Stimulated activated naive CD8-positive, alpha-beta T cell treated with anti-CD3 and anti-CD28 coated beads, Interleukin-15, Interleukin-2, amounts not matched to agents 100 U/mL and 50 U/mL, for 24 hours (primary cell): ENCODE results near the gene NRBF2.
"Not testable (repeated sequence)": the region's sequence is repeated elsewhere in the genome, so short reads cannot be mapped to it uniquely, and the experiment has no call there.

ENCODE experiments used
- ATAC-seq: fragments of 150-1000 bp; cut with Tn5 transposase; one replicate; pipeline ENCODE4 v1.10.0; 2021
- DNase-seq: peaks from one replicate; pipeline ENCODE4 v3.0.0; 2021

NRBF2 gene

DNA sequence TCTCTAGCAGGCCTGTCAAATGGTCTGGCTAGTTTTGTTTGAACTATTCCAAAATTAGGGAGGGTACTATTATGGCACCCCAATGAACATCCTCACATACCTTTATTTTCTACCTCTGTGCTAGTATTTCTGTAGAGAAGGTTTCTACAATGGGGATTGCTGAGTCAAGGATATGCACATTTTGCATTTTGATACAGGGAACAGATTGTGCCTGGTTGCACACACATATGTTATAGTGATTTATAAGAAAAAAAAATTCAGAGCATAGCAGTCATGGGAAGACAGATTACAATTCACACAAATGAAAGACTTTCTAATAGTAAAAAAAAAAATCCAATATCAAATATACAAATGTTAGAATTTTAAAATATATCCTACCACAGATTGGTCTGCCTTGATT lies 14.1 kb upstream of the NRBF2 start:
- ATAC-seq (no peak), DNase-seq (no peak)

- no peak for DNase-seq
Measured at GRCh38 chr10:63120554-63120953, 12.6 kb upstream of the NRBF2 start.

GRCh38 chr10:63123727-63124362 lies 9.3 kb upstream of the NRBF2 start:
- DNase-seq, result no peak
- no peak for ATAC-seq

More at GRCh38 chr10:63120554-63120953, 12.6 kb upstream of the NRBF2 start:
- no peak for ATAC-seq

- ATAC-seq, result no peak
Measured at GRCh38 chr10:63125459-63125858, 7.7 kb upstream of the NRBF2 start.

DNA sequence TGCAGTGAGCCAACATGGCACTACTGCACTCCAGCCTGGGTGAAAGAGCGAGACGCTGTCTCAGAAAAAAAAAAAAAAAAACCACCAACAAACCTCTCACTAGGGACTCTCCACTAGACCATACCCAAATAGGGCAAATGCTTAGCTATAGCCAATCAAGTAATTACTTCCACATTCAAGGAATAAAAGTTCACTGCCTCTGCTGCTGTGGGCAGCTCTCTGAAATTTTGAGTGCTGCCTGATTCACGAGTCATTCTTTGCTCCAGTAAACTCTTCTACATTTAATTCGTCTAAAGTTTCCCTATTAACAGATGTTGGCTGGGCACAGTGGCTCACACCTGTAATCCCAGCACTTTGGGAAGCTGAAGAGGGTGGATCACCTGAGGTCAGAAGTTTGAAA lies 4.7 kb upstream of the NRBF2 start:
- ATAC-seq, result no peak
- DNase-seq, result no peak

More at GRCh38 chr10:63125459-63125858, 7.7 kb upstream of the NRBF2 start:
- no peak for DNase-seq

DNA sequence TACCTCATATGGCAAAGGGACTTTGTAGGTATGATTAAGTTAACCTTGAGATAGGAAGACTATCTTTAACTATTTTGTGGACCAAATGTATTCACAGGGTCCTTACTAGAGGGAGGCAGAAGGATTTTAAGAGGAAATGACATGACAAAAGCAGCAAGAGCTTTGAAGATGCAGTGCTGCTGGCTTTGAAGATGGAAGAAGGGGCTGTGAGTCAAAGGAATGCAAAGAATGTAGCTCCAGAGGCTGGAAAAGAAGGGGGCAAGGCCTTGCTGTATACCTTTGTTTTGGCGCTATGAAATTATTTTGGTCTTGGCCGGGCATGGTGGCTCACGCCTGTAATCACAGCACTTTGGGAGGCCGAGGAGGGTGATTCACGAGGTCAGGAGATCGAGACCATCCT lies 3.2 kb upstream of the NRBF2 start:
- no peak for ATAC-seq
- DNase-seq, result no peak

- DNase-seq, result no peak
- no peak for ATAC-seq
Measured at GRCh38 chr10:63132651-63133055, 475 bp upstream of the NRBF2 start.

GRCh38 chr10:63133821-63134557 lies 861 bp downstream of the NRBF2 start:
- DNase-seq (no peak), ATAC-seq (no peak)

DNA sequence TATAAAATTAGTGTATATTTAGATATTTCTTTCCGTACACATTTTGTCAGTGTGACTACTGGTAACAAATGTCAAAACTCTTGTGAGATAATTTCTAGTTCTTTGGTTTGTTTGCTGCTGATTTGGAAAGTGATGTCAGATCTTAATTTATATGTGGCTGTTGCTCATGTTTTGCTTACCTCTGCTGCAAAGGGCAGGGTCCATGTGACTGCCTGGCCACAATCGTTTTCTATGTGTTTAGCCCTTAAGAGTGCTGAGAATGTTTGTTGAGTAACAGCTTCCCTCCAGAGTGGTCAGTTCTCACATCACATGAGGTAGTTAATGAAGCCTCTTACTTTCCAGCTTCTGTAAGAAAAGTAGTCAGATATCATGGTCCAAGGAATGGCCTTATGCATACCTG lies 4.2 kb downstream of the NRBF2 start:
- no peak for ATAC-seq

GRCh38 chr10:63140077-63140476 lies 6.9 kb downstream of the NRBF2 start:
- DNase-seq, result no peak
- ATAC-seq, result no peak

More for the DNA sequence above, 4.2 kb downstream of the NRBF2 start:
- DNase-seq, result no peak

- DNase-seq (no peak), ATAC-seq (no peak)
Measured at GRCh38 chr10:63142136-63142535, 9.0 kb downstream of the NRBF2 start.

DNA sequence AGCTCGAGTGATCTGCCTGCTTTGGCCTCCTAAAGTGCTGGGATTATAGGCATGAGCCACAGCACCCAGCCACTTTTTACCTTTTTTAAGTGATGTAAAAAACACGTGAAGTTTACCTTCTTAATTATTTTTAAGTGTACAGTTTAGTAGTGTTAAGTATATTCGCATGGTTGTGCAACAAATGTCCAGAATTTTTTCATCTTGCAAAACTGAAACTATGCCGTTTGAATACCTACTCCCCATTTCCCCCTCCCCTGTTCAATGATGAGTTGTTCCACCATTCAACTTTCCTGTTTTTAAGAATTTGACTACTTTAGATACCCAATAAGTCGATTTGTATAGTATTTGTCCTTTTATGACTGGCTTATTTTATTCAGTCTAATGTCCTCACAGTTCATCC lies 10.9 kb downstream of the NRBF2 start:
- ATAC-seq (no peak), DNase-seq (no peak)

DNA sequence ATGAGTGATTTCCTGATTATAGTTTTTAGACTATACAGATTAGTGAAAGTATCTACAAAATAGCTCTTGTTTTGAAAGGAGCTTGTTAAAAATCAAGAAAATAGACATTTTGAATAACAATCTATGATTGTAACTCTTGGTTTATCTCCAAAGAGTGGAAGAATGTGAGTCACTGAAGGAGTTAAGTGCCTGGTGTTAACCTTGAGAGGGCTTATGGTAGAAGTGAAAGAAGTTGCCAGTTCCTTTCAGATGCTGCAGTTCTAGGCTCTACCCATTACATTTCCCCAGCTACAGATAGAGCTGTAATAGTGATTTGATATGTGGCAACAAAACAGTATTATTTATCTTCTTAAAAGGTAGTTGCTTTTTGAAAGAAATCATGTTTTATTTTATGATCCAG lies 12.7 kb downstream of the NRBF2 start:
- no peak for DNase-seq
- peak; percentile 71 for ATAC-seq

GRCh38 chr10:63146503-63146902 lies 13.4 kb downstream of the NRBF2 start:
- no peak for ATAC-seq

DNA sequence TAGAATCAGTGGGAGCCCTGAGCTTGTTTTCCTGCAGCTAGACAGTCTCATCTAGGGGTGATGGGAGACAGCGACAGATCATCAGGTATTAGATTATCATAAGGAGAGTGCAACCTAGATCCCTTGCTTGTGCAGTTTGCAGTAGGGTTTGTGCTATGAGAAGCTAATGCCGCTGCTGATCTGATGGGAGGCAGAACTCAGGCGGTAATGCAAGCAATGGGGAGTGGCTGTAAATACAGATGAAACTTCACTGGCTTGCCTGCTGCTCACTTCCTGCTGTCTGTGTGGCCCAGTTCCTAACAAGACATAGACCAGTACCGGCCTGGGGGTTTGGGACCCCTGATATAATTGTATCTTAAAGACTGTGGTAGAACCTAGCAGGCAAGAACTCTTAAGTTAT lies 17.6 kb downstream of the NRBF2 start:
- ATAC-seq (no peak), DNase-seq (no peak)

More at GRCh38 chr10:63146503-63146902, 13.4 kb downstream of the NRBF2 start:
- DNase-seq, result no peak

- not testable (repeated sequence) for ATAC-seq, DNase-seq
Measured at GRCh38 chr10:63153868-63154545, 20.9 kb downstream of the NRBF2 start.

DNA sequence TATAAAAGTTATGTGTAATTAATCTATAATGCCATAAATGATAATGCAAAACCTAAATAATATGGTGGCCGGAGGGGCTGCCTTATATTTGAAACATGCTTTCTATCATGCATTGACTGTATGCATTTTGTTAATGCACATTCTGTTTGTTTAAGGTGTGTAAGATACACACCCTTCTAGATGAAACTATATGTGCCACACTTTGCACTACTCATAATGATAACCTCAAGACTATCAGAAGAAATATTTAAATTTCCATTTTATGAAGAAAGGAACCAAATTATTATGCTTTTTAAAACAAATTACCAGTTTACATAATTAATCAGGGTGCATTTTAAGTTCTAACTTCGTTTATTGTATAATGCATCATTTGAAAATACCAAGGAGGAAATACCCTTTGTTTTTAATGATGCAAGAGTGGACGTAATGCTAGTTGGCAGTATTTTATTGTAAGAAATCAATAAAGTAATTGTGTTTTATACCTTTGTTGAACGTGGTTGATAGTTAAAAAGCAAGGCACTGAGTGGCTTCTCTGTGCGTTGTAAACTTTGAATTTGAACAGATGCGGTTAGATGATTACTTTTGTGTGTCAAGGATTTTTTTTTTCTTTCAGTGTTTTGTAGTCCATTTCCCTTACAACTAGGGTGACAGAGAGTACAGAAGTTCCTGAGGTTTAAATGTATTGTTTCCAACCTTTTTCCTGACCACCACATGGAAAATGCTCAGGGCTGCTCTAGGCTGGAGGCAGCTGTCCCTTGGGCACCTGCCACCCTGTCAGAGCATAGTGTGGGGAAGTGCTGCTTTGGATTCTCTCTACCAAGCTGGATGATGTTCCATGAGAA lies 21.6 kb downstream of the NRBF2 start:
- DNase-seq (no peak), ATAC-seq (no peak)

DNA sequence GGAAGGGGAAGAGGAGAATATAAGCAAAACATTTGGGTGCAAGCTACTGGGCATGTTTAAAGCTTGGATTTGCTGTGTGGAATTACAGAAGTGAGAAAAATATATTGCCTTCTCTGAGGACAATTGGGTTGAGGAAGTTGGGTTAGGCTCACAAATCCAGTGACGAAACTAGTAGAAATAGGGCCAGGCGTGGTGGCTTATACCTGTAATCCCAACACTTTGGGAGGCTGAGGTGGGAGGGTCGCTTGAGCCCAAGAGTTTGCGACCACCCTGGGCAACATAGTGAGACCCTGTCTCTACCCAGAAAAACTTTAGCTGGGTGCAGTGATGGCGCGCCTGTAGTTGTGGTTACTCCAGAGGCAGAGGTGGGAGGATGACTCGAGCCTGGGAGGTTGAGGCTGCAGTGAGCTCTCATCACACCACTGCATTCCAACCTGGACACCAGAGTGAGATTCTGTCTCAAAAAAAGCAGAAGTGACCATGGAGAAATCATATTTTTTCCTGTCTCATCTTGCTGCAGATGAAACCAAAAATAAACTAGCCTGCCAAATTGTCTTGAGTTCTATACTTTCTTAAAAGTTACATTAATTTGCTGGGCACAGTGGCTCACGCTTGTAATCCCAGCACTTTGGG lies 22.4 kb downstream of the NRBF2 start:
- DNase-seq, result no peak
- ATAC-seq, result no peak

- DNase-seq (no peak), ATAC-seq (no peak)
Measured at GRCh38 chr10:63156236-63156635, 23.1 kb downstream of the NRBF2 start.

DNA sequence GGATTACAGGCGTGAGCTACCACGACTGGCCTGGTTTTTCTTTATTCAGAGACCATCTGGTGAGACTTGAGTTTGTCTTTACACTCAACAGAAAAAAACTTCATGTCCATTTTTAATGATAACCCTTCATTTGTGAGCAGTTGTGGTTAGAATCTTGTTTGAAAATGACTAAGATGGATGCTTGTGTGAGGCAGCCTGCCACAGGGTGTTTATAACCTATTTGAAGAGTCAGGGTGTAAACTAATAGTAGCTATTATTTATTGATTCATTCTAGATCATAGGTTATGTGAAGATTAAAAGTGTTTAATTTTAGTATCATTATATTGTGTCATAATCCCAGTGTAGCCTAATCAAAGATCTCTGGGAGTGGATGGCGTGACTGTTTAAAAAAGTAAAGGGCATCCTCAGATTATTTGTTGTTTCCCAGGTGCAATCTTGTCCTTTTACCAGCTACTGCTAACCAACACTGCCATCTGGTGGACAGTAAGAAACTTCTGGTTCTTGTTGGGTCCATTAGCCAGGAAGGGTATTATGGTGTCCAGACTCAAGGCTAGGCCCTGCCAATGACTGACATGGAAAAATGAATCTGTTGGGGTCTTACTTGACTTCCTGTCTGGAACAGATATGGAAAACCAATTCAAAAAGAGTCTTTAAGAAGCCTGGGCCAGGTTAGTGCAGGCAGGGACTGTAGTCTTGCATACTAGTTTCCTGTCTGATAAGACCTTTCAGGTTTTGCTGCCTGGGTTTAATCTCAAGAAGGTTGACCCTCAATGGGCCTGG lies 24.9 kb downstream of the NRBF2 start:
- peak; percentile 49 for ATAC-seq
- DNase-seq, result peak; percentile 24

- no peak for ATAC-seq
- DNase-seq, result no peak
Measured at GRCh38 chr10:63161592-63161991, 28.5 kb downstream of the NRBF2 start.
